MG63 (cell line): ENCODE measurements around the gene PCDHA11. TPM values are rescaled to one million over a fixed set of nuclear protein-coding genes. Genes with fewer than 3 reads are reported as not detected.

Experiments
- DNase-seq: peaks from one replicate; pipeline ENCODE4 v3.0.0-alpha.2; 2020
- H3K27me3 ChIP-seq: fragments of 250-450 bp; sonication (Bioruptor Pico); 2 replicates; pipeline ENCODE4 v1.5.1; 2020; ENCODE audit warnings: mild to moderate bottlenecking, moderate library complexity
- H3K36me3 ChIP-seq: fragments of 250-450 bp; sonication (Bioruptor Pico); 2 replicates; pipeline ENCODE4 v1.5.1; 2020; ENCODE audit warnings: mild to moderate bottlenecking, moderate library complexity
- H3K4me3 ChIP-seq: fragments of 250-450 bp; sonication (Bioruptor Pico); 2 replicates; pipeline ENCODE4 v1.5.1; 2020; ENCODE audit warnings: mild to moderate bottlenecking, moderate library complexity
- H3K9me3 ChIP-seq: fragments of 250-450 bp; sonication (Bioruptor Pico); 2 replicates; pipeline ENCODE4 v1.5.1; 2020; ENCODE audit warnings: mild to moderate bottlenecking, moderate library complexity
- total RNA-seq: library from RNA; depleted of rRNA; stranded (reverse); fragments of >200 nt; shearing (Covaris generic); gene quantifications from 2 replicates; pipeline ENCODE4 v1.2.3, GENCODE V29; 2014; ENCODE audit warnings: low replicate concordance; rRNA removed

Gene PCDHA11
- total RNA-seq, 1 experiment from 2014 or later: not detected

DNA sequence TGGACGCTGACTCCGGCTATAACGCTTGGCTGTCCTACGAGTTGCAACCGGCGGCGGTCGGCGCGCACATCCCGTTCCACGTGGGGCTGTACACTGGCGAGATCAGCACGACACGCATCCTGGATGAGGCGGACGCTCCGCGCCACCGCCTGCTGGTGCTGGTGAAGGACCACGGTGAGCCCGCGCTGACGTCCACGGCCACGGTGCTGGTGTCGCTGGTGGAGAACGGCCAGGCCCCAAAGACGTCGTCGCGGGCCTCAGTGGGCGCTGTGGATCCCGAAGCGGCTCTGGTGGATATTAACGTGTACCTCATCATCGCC, 8.5 kb downstream of the PCDHA11 start:
- no peak overlapping the region for H3K4me3 ChIP-seq
- H3K36me3 ChIP-seq: no peaks in the 10 kb centered on the region
- DNase-seq: no peak
- no peaks in the 10 kb centered on the region; the same call in 1 of the 2 replicates for H3K27me3 ChIP-seq
- H3K9me3 ChIP-seq: no peaks in the 10 kb centered on the region

DNA sequence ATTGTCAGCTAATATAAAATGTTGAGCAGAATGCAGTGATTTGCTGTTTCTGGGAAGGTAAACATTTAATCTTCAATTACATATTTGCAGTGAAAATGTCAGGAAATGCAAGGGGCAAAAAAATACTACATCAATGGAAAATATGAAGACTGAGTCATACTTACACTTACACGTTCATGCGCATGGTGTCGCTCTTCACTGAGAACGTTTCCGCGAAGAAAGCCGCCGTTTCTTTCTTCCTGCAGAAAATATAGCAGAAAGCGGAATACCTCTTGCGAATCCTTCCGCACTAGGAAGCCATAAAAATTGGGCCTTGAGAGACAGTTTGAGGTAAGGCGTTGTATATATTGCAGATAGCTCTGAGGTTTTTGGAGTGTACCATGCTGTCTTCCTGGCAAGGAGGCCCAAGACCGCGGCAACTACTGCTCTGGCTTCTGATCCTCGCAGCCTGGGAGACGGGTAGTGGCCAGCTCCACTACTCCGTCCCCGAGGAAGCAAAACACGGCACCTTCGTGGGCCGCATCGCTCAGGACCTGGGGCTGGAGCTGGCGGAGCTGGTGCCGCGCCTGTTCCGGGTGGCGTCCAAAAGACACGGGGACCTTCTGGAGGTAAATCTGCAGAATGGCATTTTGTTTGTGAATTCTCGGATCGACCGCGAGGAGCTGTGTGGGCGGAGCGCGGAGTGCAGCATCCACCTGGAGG, 13.3 kb downstream of the PCDHA11 start, which contains the start of gene PCDHA13:
PCDHA13 (plus strand) TSS at position 236 of the 702 bp plus-strand sequence; CDS start at position 381, 145 bp downstream.
- H3K9me3 ChIP-seq: no peaks in the 10 kb centered on the region
- no peak within 1 kb of the TSS for H3K4me3 ChIP-seq
- H3K36me3 ChIP-seq: no peaks in the 10 kb centered on the region
- H3K27me3 ChIP-seq: no peaks in the 10 kb centered on the region
- no peak for DNase-seq

GRCh38 chr5:140882591-140882899, 13.8 kb downstream of the PCDHA11 start:
- Histone ChIP-seq H3K36me3 (no peaks in the 10 kb centered on the region), H3K9me3 (no peaks in the 10 kb centered on the region), H3K27me3 (peaks cover 2% of the 10 kb centered on the region; the same call in 1 of the 2 replicates), H3K4me3 (no peak overlapping the region)
- no peak for DNase-seq

GRCh38 chr5:140883373-140883772, 14.6 kb downstream of the PCDHA11 start:
- Histone ChIP-seq H3K36me3 (no peaks in the 10 kb centered on the region), H3K4me3 (no peak overlapping the region), H3K9me3 (no peaks in the 10 kb centered on the region), H3K27me3 (peaks cover 4% of the 10 kb centered on the region; the same call in 1 of the 2 replicates)
- no peak for DNase-seq

- Histone ChIP-seq H3K4me3 (no peak overlapping the region), H3K27me3 (peaks cover 4% of the 10 kb centered on the region; the same call in 1 of the 2 replicates), H3K36me3 (no peaks in the 10 kb centered on the region), H3K9me3 (no peaks in the 10 kb centered on the region)
- DNase-seq: no peak
These were observed 15.4 kb downstream of the PCDHA11 start for GRCh38 chr5:140883927-140884697.

DNA sequence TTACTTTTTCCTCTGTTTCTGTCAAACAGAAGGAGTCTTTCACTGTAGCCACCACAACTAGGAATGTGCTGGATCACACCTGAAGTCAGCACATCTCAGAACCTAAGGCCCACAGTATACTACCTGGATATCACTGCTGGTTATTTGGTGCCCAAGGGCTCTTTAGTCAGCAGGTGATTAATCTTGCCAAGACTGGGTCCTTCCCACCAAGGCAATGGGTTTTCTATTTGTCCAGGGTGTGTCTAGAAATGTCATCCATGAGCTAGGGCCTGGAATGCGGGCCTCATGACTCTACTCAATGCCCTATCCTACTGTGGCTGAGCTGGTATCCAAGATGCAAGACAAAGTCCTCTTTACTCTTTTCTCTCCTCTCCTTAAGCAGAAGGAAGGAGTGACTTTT, 47.6 kb downstream of the PCDHA11 start:
- no peaks in the 10 kb centered on the region for H3K36me3 ChIP-seq
- H3K4me3 ChIP-seq: no peak overlapping the region
- H3K9me3 ChIP-seq: peaks cover 5% of the 10 kb centered on the region
- no peak for DNase-seq
- H3K27me3 ChIP-seq: peaks cover 2% of the 10 kb centered on the region; the same call in 1 of the 2 replicates

Other genes starting within 250 kb of the PCDHA11 start
- gene CD14, start 235.8 kb upstream of the PCDHA11 start, total RNA-seq: 0.49 and 2.6 TPM in 2 replicates
- 5.5 and 10.7 TPM in 2 replicates for gene TMCO6, start 229.5 kb upstream of the PCDHA11 start, total RNA-seq
- gene NDUFA2, start 221.3 kb upstream of the PCDHA11 start, total RNA-seq: 86.0 and 94.5 TPM in 2 replicates
- 53.6 and 96.7 TPM in 2 replicates for gene IK, start 221.1 kb upstream of the PCDHA11 start, total RNA-seq
- gene WDR55, start 204.1 kb upstream of the PCDHA11 start, total RNA-seq: 28.8 and 38.9 TPM in 2 replicates
- 0.94 TPM in 1 of 2 replicates, not detected in the other for gene DND1, start 195.4 kb upstream of the PCDHA11 start, total RNA-seq
- 96.9 and 116 TPM in 2 replicates for gene HARS1, start 177.6 kb upstream of the PCDHA11 start, total RNA-seq
- 41.8 and 50.1 TPM in 2 replicates for gene HARS2, start 177.5 kb upstream of the PCDHA11 start, total RNA-seq
- 72.7 and 90.9 TPM in 2 replicates for gene ZMAT2, start 168.5 kb upstream of the PCDHA11 start, total RNA-seq
- 0.10 TPM in 1 of 2 replicates, not detected in the other for gene PCDHA1, start 82.8 kb upstream of the PCDHA11 start, total RNA-seq
- 0.44 TPM in 1 of 2 replicates, not detected in the other for gene PCDHA2, start 74.1 kb upstream of the PCDHA11 start, total RNA-seq
- gene PCDHA3, start 67.9 kb upstream of the PCDHA11 start, total RNA-seq: not detected in 2 replicates
- gene PCDHA4, start 61.9 kb upstream of the PCDHA11 start, total RNA-seq: not detected in 2 replicates
- gene PCDHA5, start 47.3 kb upstream of the PCDHA11 start, total RNA-seq: not detected in 2 replicates
- 0.86 TPM in 1 of 2 replicates, not detected in the other for gene PCDHA6, start 41.0 kb upstream of the PCDHA11 start, total RNA-seq
- gene PCDHA7, start 34.7 kb upstream of the PCDHA11 start, total RNA-seq: 0.10 TPM in 1 of 2 replicates, not detected in the other
- not detected in 2 replicates for gene PCDHA8, start 27.8 kb upstream of the PCDHA11 start, total RNA-seq
- not detected in 2 replicates for gene PCDHA9, start 20.6 kb upstream of the PCDHA11 start, total RNA-seq
- gene PCDHA10, start 13.1 kb upstream of the PCDHA11 start, total RNA-seq: not detected in 2 replicates
- not detected in 2 replicates for gene PCDHA12, start 6.4 kb downstream of the PCDHA11 start, total RNA-seq
- gene PCDHA13, start 13.2 kb downstream of the PCDHA11 start, total RNA-seq: not detected in 2 replicates
- gene PCDHAC1, start 57.3 kb downstream of the PCDHA11 start, total RNA-seq: not detected in 2 replicates
- gene PCDHAC2, start 97.5 kb downstream of the PCDHA11 start, total RNA-seq: 0.07 TPM in 1 of 2 replicates, not detected in the other
- not detected in 2 replicates for gene PCDHB1, start 182.4 kb downstream of the PCDHA11 start, total RNA-seq
- 6.0 and 7.0 TPM in 2 replicates for gene PCDHB2, start 225.7 kb downstream of the PCDHA11 start, total RNA-seq
- not detected in 2 replicates for gene PCDHB3, start 231.5 kb downstream of the PCDHA11 start, total RNA-seq